ENCODE measurements around the gene ROGDI.
"Not testable (repeated sequence)": the region's sequence is repeated elsewhere in the genome, so short reads cannot be mapped to it uniquely, and the experiment has no call there.

Gene ROGDI

DNA sequence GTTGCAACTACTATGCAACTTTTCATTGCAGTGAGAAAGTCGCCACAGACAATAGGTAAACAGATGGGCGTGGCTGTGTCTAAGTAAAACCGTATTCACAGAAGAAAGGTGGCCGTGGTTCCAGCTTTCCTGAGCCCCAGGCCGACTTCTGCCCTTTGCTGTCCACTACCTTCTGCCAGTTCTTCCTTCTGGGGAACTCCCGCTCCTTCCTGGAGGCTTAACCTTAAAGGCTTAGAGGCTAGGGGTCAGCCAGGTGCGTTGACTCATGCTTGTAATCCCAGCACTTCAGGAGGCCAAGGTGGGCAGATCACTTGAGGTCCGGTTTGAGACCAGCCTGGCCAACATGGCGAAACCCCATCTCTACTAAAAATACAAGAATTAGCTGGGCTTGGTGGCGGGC, 12.2 kb downstream of the ROGDI start:
- DNase-seq, result no peak

DNA sequence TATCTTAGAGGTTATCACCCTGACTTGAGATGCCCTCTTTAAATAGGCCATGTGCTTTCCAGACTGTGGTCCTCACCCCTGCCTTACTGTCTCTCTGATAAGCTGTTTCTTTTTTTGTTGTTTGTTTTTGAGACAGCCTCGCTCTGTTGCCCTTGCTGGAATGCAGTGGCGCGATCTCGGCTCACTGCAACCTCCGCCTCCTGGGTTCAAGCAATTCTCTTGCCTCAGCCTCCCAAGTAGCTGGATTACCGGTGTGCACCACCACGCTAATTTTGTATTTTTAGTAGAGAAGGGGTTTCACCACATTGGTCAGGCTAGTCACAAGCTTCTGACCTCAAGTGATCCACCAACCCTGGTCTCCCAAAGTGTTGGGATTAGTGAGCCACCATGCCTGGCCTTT, 13.5 kb downstream of the ROGDI start:
- no peak for DNase-seq

DNA sequence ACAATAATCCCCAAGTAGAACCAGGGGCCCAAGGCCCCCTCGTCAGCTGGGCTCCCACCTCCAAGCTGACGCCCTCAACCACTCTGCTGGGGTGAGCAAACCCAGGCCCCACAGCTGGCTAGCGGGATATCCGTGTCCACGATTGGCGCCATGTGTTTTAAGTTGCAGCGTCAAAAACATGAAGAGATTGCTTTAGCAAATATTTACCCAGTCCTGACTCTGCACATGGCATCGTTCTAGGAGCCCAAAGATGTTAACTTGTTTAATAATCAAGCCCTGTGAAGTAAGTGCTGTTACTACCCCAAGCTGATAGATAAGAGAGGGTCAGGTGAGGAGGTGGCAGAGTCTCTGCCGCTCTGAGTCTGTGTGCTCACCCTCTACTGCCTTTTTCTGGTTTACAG, 13.9 kb downstream of the ROGDI start:
- DNase-seq, result no peak

DNA sequence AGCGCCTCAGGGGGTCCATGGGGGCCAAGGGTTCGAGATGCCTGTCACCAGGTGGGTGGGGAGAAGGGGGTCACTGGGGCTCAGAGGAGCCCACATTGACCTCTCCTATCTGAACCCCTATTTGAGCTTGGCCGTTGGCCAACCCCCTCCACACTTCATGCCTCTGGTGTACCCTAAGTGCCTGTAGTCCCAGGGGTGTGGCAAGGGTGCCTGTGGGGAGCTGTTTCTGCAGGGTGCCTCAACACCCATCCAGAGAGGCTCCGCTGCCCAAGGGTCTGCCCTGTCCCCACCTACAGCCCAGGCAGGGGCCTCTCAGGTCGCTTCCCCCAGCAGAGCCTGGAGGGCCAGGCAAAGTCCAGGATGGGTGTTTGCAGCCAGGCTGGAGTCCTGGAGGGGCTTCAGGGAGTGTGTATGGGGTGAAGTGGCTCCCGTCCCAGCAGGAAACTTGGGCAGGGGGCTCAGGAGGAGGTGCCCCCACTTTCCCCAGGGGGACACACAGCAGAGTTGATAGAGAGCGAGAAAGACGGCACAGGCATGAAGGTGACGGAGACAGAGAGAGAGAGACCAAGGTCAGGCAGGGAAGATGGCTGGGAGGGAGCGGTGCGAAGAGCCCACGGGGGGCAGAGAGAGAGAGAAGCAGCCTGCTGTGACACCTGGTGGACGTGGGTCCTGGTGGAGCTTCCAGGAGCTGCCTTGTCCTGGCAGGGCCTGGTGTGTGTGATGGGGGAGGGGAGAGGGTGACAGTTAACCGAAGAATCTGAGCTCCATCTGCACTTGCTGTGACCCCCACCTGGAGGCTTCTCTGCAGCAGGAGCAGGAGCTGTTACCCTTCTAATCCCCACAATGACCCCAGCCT, 14.6 kb downstream of the ROGDI start, which contains the start of gene SEPTIN12:
TSS of gene SEPTIN12 (minus strand) at position 719 of the 856 bp plus-strand sequence. CDS start at position 19, 700 bp downstream.
- no peak for DNase-seq

GRCh38 chr16:4787068-4787467, 15.4 kb downstream of the ROGDI start:
- DNase-seq, result no peak

DNA sequence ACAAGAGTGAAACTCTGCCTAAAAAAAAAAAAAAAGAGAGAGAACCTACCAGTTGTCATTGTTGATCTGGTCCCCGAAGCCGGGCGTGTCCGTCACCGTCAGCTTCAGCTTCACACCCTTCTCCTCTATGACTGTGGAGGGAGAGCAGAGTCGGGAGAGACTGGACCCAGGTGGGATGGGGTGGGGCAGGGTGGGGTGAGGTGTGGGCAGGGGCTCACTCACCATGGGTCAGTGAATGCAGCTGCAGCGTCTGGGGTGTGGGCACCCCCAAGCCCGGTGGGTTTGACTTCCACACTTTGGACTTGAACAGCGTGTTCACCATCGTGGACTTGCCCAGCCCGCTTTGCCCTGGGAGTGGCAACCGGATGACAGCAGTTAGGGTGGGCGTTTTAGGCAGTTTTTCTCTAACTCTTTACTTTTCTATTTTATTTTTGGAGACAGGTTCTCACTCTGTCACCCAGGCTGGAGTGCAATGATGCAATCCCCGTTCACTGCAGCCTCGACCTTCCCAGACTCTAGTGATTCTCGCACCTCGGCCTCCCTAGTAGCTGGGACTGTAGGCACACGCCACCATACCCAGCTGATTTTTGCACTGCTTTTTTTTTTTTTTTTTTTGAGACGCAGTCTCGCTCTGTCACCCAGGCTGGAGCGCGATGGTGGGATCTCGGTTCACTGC, 16.5 kb downstream of the ROGDI start:
- DNase-seq, result no peak

DNA sequence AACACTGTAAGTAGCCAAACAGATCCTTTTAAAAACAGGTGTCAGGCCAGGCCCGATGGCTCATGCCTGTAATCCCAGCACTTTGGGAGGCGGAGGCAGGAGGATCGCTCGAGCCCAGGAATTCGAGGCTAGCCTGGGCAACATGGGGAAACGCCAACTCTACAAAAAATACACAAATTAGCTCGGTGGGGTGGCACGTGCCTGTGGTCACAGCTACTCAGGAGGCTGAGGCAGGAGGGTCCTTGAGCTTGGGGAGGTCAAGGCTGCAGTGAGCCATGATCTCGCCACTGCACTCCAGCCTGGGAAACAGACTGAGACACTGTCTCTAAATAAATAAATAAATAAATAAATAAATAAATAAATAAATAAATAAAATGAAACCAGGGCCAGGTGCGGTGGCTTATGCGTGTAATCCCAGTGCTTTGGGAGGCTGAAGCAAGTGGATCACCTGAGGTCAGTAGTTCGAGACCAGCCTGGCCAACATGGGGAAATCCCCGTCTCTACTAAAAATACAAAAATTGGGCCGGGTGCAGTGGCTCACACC, 17.9 kb downstream of the ROGDI start:
- DNase-seq, result not testable (repeated sequence)

DNA sequence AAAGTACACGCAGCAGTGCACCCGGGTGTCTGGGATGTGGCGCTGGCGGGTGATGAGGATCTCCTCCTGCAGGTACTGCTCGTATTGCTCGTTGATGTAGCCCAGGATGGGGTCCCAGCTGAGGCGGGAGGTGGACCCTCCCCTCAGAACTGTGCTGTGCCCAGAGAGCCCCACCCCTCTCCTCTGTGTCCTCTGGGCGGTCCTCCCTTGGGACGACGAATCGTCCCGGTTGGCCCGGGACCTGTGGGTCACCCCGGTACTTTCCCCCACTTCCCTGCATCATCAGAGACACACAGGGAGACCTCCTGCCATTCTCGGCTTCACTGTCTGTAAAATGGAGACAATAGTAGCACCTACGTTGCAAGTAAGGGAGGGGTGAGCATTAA, 18.5 kb downstream of the ROGDI start:
- no peak for DNase-seq

DNA sequence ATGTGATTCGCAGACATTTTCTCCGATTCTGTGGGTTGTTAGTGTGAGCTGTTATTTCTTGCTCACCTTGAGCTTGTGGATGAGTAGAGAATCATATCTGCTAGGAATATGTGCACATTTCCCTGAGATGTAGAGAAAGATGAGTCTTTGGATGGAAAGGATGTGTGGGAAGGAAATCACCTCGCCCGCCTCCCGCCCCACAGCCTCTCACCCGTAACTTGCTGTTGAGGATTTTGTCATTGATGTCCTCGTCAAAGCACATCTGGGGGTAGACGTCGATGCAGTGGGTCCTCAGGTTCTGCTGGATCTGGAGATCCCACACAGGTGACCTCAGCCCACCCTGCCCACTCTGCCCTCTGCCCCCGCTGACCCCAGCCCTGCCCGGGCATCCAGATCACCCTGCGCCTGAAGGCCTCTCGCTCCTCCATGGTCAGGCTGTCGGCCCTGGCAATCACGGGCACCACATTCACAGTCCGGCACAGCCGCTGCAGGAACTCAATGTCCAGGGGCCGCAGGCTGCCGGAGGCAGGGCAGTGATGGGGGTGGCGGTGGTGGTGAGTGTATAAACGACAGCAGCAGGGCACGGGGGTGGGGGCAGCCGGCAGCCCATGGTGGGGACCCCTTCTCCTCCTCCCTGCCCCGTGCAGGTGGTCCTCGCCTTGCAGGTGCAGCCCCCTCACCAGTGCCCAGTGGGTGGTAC, 19.0 kb downstream of the ROGDI start:
- no peak for DNase-seq

GRCh38 chr16:4780235-4780634, 22.2 kb downstream of the ROGDI start:
- no peak for DNase-seq

DNA sequence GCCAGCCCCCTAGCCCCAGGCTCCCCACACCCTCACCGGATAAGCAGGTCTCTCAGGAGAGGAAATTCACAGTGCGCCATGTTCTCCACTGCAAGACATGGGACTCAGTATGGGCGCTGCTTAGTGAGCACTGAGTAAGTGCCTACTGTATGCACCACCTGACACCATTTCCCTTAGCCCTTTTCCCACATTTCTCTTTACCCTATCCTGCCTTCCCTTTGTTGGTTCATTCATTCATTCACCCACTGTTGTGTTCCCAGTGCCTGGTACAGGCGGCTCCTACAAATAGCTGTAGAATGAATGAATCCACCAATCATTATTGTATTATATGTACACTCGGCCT, 24.4 kb downstream of the ROGDI start:
- DNase-seq, result no peak

DNA sequence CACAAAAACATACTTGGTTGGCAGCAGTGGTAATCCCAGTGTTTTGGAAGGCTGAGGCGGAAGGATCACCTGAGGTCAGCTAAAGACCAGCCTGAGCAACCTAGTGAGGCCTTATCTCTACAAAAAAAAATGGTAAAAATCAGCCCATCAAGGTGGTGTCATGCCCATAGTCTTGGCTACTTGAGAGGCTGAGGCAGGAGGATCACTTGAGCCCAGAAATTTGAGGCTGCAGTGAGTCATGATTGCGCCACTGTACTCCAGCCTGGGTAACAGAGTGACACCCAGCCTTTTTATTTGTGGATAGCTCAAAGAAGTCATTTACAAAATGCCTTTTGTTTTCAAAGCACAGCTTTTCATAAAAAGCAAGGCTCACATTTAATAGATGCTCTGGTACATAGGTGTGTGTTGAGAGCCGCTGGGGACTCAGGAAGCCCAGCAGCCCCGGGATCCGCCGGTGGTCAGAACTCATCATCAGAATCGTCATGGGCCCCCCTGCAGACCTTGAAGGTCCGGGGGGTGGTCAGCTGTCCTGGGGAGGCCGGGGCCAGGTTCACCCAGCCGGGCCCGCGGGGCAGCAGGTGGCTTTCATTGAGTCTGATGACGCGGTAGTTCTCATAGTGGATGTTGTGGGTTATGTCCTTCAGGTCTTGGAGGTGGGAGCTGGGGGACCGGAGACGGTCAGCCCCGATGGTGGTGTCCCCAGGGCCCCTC, 24.9 kb downstream of the ROGDI start:
- no peak for DNase-seq

GRCh38 chr16:4776141-4776705, 26.2 kb downstream of the ROGDI start:
- DNase-seq, result no peak

- no peak for DNase-seq
Observed at GRCh38 chr16:4775005-4775404, 27.4 kb downstream of the ROGDI start.

DNA sequence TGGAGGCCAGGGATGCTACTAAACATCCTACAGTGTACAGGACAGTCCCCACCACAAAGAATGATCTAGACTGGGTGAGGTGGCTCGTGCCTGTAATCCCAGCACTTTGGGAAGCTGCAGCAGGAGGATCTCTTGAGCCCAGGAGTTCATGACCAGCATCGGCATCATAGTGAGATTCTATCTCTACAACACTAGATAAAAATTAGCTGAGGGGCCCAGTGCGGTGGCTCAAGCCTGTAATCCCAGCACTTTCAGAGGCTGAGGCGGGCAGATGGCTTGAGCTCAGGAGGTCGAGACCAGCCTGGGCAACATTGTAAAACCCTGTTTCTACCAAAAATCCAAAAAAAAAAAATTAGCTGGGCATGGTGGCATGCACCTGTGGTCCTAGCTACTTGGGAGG, 30.1 kb downstream of the ROGDI start:
- DNase-seq, result no peak

DNA sequence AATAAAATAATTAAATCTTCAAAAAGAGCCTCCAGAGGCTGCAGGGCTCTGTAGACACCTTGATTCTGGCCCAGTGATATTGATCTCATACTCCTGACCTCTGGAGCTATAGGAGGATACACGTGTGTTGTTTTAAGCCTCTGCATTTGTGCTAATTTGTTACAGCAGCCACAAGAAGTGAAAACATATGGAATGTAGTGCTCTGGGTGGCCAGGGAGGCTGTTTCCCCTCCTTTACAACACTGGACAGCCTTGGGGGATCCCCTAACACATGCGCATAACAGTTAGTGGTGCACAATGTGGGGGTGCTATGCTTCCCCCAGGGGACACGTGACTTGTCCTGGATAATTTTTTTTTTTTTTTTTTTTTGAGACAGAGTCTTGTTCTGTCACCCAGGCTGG, 30.8 kb downstream of the ROGDI start:
- DNase-seq, result no peak

DNA sequence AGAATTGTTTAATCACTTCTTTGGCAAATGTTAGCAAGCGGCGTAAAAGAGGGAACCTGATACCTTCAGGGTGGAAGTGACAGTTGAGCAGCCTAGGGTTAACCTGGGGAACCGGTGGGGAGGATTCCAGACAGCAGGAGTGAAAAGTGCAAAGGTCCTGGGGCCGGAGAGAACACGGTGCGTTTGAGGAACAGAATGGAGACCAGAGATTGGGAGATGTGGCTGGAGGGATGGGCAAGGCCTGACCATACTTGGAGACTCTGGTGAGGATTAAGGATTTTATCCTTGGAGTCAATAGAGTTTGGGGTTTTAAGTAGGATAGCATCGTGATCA, 33.2 kb downstream of the ROGDI start:
- DNase-seq, result no peak

- DNase-seq, result peak; percentile 96 to 98
Observed at GRCh38 chr16:4768549-4769305, 33.7 kb downstream of the ROGDI start.

DNA sequence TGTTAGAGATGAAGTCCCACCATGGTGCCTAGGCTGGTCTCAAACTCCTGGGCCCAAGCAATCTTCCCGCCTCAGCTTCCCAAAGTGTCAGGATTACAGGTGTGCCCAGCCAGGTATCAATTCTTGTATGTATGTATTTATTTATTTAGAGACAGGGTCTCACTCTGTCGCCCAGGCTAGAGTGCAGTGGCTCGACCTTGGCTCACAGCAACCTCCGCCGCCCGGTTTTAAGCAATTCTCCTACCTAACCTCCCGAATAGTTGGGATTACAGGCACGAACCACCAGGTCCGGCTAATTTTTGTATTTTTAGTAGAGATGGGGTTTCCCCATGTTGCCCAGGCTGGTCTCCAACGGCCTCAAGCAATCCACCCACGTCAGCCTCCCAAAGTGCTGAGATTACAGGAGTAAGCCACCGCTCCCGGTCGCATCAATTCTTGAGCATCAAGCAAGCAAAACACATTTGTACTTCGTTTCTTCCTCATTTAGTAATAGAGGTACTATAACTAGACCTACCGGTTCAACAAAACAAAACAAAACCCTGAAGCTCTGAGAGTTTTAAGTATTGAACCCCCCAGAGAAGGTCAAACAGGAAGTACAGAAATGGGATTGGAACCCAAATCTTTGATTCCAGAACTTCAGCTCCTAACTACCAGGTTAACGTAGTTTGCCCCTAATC, 34.4 kb downstream of the ROGDI start:
- no peak for DNase-seq

DNA sequence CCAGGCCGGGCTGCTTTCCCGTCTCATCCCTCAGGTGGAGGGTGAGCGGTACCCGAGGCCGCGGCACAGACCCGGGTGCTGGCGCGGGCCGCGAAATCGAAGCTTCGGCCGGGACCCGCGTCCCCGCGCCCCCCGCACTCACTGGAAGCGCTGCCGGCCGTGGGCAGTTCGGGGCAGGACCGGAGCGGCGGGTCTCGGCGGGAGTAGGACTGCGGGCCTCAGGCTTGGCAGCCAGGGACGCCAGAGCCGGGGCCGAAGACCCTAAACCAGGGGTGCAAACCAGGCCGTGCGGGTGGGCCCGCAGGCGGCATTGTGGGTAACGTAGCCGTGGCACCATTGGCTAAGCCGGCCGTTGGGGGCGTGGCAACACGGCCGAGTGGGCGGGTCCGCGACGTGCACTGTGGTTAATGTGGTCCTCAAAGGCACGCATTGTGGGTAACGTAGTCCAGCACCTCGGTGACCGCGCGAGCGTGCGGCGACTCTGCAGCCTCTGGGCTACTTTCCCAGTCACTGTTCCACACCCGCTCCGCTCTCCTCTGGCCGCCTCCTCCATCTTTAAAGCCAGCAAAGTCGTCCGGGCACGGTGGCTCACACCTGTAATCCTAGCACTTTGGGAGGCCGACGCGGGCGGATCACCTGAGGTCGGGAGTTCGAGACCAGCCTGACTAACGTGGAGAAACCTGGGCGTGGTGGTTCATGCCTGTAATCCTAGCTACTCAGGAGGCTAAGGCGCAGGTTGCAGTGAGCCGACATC, 35.4 kb downstream of the ROGDI start, which contains the start of gene ZNF500:
TSS of gene ZNF500 (minus strand) at position 288 of the 754 bp plus-strand sequence. CDS start 1,184 bp downstream, outside the sequence.
- DNase-seq, result peak; percentile 94 to 98
